SJCRH30 (cell line): ENCODE data around the gene OR8I2. TPM values are rescaled to one million over a fixed set of nuclear protein-coding genes. Genes with fewer than 3 reads are reported as not detected.
"Not testable (repeated sequence)": the region's sequence is repeated elsewhere in the genome, so short reads cannot be mapped to it uniquely, and the experiment has no call there.

Experiments used
- DNase-seq, 2 experiments: peaks; one replicate each; pipeline ENCODE4 v3.0.0-alpha.2; 2015 to 2020
- H3K27ac ChIP-seq: fragments of 250-450 bp; sonication (Bioruptor Pico); 2 replicates; pipeline ENCODE4 v1.5.1; 2020; ENCODE audit warnings: mild to moderate bottlenecking, moderate library complexity
- H3K27me3 ChIP-seq: fragments of 250-450 bp; sonication (Bioruptor Pico); 2 replicates; pipeline ENCODE4 v1.5.1; 2020; ENCODE audit warnings: mild to moderate bottlenecking, moderate library complexity
- H3K36me3 ChIP-seq: fragments of 250-450 bp; sonication (Bioruptor Pico); 2 replicates; pipeline ENCODE4 v1.5.1; 2020; ENCODE audit warnings: mild to moderate bottlenecking, moderate library complexity
- H3K4me1 ChIP-seq: fragments of 250-450 bp; sonication (Bioruptor Pico); 2 replicates; pipeline ENCODE4 v1.5.1; 2020; ENCODE audit warnings: mild to moderate bottlenecking, moderate library complexity
- H3K4me3 ChIP-seq: fragments of 250-450 bp; sonication (Bioruptor Pico); 2 replicates; pipeline ENCODE4 v1.5.1; 2020; ENCODE audit warnings: mild to moderate bottlenecking, moderate library complexity
- H3K9me3 ChIP-seq: fragments of 250-450 bp; sonication (Bioruptor Pico); replicated peaks from 2 replicates; pipeline ENCODE4 v1.5.1; 2020; ENCODE audit warnings: mild to moderate bottlenecking, moderate library complexity
- total RNA-seq: library from RNA; depleted of rRNA; stranded (reverse); fragments of >200 nt; shearing (Covaris generic); gene quantifications from 2 replicates; pipeline ENCODE4 v1.2.3, GENCODE V29; 2014; rRNA removed

The OR8I2 gene
- total RNA-seq, result not detected in 2 replicates

DNA sequence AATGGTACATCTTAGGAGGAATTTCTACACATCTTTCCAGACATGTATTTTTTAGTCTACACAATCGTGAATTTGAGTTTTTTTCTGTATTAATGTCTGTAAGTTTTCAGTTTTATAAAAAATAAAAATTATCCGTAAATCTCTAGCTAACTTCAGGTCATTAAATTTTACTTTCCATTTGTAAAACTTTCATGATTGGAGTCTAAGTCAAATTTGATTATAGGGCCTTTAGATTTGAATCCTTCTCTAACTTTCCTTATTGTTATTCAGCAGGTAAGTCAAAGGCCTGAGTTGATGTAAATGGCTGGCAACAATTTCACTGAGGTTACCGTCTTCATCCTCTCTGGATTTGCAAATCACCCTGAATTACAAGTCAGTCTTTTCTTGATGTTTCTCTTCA is at the start of gene OR8I2:
OR8I2 (plus strand) TSS at position 301 of the 400 bp plus-strand sequence; CDS start at position 301, 0 bp downstream.
- DNase-seq, result no peak
- no peaks in the 10 kb centered on the region for H3K36me3 ChIP-seq
- no peaks in the 10 kb centered on the region; the same call in 1 of the 2 replicates for H3K4me1 ChIP-seq
- peaks cover 7% of the 10 kb centered on the region; the same call in 1 of the 2 replicates for H3K27me3 ChIP-seq
- no peak within 1 kb of the TSS for H3K27ac ChIP-seq
- no peak within 1 kb of the TSS for H3K4me3 ChIP-seq
- no peaks in the 10 kb centered on the region for H3K9me3 ChIP-seq

DNA sequence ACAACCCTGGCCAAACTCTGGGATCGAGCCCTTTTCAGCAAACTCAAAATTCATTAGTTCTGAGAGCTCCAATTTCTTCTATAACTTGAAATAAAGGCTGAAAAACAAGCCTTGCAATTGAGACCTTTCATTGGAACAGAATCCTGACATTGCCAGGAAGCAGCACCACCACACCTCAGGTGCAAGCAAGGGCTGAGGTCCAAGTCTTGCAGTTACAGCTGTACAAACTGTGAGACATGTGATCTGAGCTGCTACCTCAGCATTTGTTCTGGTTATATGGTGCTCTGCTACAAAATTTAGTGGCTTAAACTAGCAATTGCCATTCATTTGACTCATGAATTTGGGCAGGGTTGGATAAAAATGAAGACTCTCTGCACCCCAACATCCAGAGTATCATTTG is 47.6 kb upstream of the OR8I2 start:
- Histone ChIP-seq H3K27ac (no peak overlapping the region), H3K4me3 (no peak overlapping the region), H3K9me3 (no peaks in the 10 kb centered on the region), H3K36me3 (no peaks in the 10 kb centered on the region), H3K27me3 (no peaks in the 10 kb centered on the region), H3K4me1 (no peaks in the 10 kb centered on the region)
- no peak for DNase-seq

- Histone ChIP-seq H3K27me3 (no peaks in the 10 kb centered on the region), H3K4me1 (no peaks in the 10 kb centered on the region), H3K9me3 (no peaks in the 10 kb centered on the region), H3K36me3 (no peaks in the 10 kb centered on the region), H3K27ac (no peak overlapping the region), H3K4me3 (no peak overlapping the region)
- DNase-seq, result no peak
Measured at GRCh38 chr11:56048480-56048879, 44.6 kb upstream of the OR8I2 start.

DNA sequence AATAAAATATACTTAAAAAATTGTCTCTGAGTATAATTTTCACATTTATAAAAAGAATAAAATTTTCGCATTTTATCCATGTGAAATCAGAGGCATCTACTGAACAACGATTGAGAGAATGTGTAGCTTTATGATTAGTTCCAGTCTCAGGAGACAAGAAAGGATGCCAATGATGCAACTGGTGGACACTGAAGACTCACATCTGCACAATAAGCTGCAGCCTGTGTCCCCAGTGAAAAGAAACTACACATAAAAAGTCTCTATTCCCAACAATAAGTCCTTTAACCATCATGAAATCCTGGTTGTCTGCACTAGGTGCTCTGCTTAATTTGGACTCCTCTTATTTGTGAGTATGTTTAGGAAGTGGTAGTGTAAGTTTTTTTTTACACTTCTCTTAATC is 43.6 kb upstream of the OR8I2 start:
- Histone ChIP-seq H3K4me3 (no peak overlapping the region), H3K36me3 (no peaks in the 10 kb centered on the region), H3K27ac (no peak overlapping the region), H3K4me1 (no peaks in the 10 kb centered on the region), H3K9me3 (no peaks in the 10 kb centered on the region), H3K27me3 (no peaks in the 10 kb centered on the region)
- no peak for DNase-seq

DNA sequence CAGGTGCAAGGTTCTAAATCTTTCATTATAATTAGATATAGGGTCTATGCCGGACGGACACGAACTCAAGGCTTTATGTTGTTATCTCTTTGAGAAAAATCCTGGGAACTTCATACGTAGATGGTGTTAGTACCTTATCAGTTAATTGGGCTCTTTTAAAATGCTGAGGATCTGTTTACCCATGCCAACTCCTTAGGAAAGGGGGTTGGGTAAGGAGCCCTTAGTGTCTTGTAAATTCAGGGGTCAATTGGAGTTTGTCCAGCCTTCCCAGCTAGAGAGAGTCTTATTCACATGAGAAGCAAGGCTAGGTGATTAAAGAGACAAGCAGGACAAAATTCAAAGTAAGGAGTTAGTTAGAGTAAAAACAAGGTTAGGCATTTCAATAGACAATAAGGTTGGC is 36.7 kb upstream of the OR8I2 start:
- not testable (repeated sequence) for H3K27ac ChIP-seq, H3K4me1 ChIP-seq, DNase-seq, H3K9me3 ChIP-seq, H3K36me3 ChIP-seq, H3K27me3 ChIP-seq, H3K4me3 ChIP-seq

- not testable (repeated sequence) for H3K4me3 ChIP-seq, H3K27ac ChIP-seq, DNase-seq, H3K9me3 ChIP-seq, H3K36me3 ChIP-seq, H3K27me3 ChIP-seq, H3K4me1 ChIP-seq
Measured at GRCh38 chr11:56057661-56058237, 35.4 kb upstream of the OR8I2 start.

DNA sequence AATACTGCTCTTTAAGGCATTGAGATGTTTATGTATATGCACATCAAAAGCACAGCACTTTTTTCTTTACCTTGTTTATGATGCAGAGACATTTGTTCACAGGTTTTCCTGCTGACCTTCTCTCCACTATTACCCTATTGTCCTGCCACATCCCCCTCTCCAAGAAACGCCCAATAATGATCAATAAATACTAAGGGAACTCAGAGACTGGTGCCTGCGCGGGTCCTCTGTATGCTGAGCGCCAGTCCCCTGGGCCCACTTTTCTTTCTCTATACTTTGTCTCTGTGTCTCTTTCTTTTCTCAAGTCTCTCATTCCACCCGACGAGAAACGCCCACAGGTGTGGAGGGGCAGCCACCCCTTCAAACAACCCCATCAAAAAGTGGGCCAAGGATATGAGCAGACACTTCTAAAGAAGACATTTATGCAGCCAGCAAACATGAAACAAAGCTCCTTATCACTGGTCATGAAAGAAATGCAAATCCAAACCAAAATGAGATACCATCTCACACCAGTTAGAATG is 34.8 kb upstream of the OR8I2 start:
- H3K9me3 ChIP-seq, H3K27me3 ChIP-seq, H3K4me1 ChIP-seq, H3K27ac ChIP-seq, DNase-seq, H3K36me3 ChIP-seq, H3K4me3 ChIP-seq: not testable (repeated sequence)

GRCh38 chr11:56066980-56067379 is 26.1 kb upstream of the OR8I2 start:
- DNase-seq, result no peak
- Histone ChIP-seq H3K9me3 (no peaks in the 10 kb centered on the region), H3K27me3 (no peaks in the 10 kb centered on the region), H3K36me3 (no peaks in the 10 kb centered on the region), H3K4me1 (no peaks in the 10 kb centered on the region), H3K27ac (no peak overlapping the region), H3K4me3 (no peak overlapping the region)

DNA sequence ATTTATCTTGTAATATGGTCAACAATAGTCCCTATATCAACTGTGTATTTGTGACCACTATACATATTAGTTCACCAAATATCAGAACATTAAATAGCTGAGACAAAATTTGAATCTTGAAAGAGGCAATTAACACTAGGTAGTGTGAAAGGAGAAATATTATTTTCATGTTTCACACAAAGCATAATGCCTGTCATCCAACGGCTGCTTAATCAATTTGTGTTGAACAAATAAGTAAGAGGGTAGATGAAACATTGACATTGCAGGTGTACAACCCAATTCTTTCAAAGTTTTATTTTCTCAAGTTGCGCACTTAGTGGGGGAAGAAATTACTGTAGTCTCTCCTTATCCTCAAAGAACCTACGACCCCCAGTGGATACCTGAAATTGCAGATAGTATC is 3.4 kb upstream of the OR8I2 start:
- no peak for DNase-seq
- Histone ChIP-seq H3K27me3 (peaks cover 3% of the 10 kb centered on the region; the same call in 1 of the 2 replicates), H3K36me3 (no peaks in the 10 kb centered on the region), H3K4me1 (no peaks in the 10 kb centered on the region; the same call in 1 of the 2 replicates), H3K27ac (no peak overlapping the region), H3K9me3 (no peaks in the 10 kb centered on the region), H3K4me3 (no peak overlapping the region)

DNA sequence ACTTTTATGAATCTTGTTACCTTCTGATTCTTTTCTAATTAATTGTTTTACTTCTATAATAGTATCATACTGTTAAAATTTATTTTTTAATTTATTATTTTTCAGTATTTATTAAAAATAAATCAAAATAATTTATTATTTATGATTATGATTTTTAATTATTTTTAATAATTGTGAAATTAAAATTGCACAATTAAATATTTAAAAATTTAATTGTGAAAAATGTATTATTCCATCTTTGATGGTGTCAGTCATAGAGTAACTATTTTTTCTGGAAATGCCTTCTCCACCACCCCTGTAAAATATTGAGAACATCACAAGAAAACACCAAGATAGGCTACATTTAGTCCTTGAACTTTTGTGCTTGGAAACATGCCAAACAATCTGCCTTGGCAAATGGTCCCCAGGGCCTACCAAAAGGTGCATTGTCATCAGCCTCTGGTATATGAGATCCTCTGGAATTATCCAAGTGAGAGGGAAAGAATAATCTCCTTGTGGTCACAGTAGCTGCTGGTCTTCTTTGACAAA is 10.2 kb downstream of the OR8I2 start, which contains the start of gene OR8H2:
OR8H2 (plus strand) TSS at position 478 of the 528 bp plus-strand sequence. CDS start 1,356 bp downstream, outside the sequence.
- peak; percentile 33 to 48 for DNase-seq

GRCh38 chr11:56122073-56122472 is 29.0 kb downstream of the OR8I2 start, which contains the start of gene OR8H3:
Gene OR8H3 (plus strand): TSS chr11:56122373. CDS start chr11:56122373, 0 bp downstream.
- no peak within 1 kb of the TSS for H3K4me3 ChIP-seq
- H3K4me1 ChIP-seq, result no peaks in the 10 kb centered on the region
- H3K27ac ChIP-seq, result no peak within 1 kb of the TSS
- no peak for DNase-seq
- no peaks in the 10 kb centered on the region for H3K36me3 ChIP-seq
- H3K9me3 ChIP-seq, result no peaks in the 10 kb centered on the region
- peaks cover 4% of the 10 kb centered on the region for H3K27me3 ChIP-seq

More for the DNA sequence above, 10.2 kb downstream of the OR8I2 start, which contains the start of gene OR8H2:
- no peaks in the 10 kb centered on the region for H3K27me3 ChIP-seq
- H3K4me3 ChIP-seq, result no peak within 1 kb of the TSS
- H3K36me3 ChIP-seq, result no peaks in the 10 kb centered on the region
- no peak within 1 kb of the TSS for H3K27ac ChIP-seq
- no peaks in the 10 kb centered on the region for H3K4me1 ChIP-seq
- H3K9me3 ChIP-seq, result no peaks in the 10 kb centered on the region

- Histone ChIP-seq H3K9me3 (no peaks in the 10 kb centered on the region), H3K27me3 (no peaks in the 10 kb centered on the region), H3K4me3 (no peak within 1 kb of the TSS), H3K4me1 (no peaks in the 10 kb centered on the region), H3K27ac (no peak within 1 kb of the TSS), H3K36me3 (no peaks in the 10 kb centered on the region)
- no peak for DNase-seq
Measured at GRCh38 chr11:56140151-56140661, 47.1 kb downstream of the OR8I2 start, which contains the start of gene OR8J3. Gene OR8J3 (minus strand): TSS chr11:56140201. CDS start chr11:56137718, 2,483 bp downstream.

DNA sequence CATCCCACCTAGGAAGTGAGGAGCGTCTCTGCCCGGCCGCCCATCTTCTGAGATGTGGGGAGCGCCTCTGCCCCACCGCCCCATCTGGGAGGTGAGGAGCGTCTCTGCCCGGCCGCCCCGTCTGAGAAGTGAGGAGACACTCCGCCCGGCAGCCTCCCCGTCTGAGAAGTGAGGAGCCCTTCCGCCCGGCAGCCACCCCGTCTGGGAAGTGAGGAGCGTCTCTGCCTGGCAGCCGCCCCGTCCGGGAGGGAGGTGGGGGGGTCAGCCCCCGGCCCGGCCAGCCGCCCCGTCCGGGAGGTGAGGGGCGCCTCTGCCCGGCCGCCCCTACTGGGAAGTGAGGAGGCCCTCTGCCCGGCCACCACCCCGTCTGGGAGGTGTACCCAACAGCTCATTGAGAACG is 50.6 kb downstream of the OR8I2 start:
- not testable (repeated sequence) for H3K27me3 ChIP-seq, H3K4me1 ChIP-seq, H3K27ac ChIP-seq, H3K4me3 ChIP-seq, DNase-seq, H3K9me3 ChIP-seq, H3K36me3 ChIP-seq
